ENCODE data around the gene RUNX2.

The RUNX2 gene

GRCh38 chr6:45614488-45615285 lies 286.6 kb downstream of the RUNX2 start:
- TF ChIP-seq, protein P1, sequence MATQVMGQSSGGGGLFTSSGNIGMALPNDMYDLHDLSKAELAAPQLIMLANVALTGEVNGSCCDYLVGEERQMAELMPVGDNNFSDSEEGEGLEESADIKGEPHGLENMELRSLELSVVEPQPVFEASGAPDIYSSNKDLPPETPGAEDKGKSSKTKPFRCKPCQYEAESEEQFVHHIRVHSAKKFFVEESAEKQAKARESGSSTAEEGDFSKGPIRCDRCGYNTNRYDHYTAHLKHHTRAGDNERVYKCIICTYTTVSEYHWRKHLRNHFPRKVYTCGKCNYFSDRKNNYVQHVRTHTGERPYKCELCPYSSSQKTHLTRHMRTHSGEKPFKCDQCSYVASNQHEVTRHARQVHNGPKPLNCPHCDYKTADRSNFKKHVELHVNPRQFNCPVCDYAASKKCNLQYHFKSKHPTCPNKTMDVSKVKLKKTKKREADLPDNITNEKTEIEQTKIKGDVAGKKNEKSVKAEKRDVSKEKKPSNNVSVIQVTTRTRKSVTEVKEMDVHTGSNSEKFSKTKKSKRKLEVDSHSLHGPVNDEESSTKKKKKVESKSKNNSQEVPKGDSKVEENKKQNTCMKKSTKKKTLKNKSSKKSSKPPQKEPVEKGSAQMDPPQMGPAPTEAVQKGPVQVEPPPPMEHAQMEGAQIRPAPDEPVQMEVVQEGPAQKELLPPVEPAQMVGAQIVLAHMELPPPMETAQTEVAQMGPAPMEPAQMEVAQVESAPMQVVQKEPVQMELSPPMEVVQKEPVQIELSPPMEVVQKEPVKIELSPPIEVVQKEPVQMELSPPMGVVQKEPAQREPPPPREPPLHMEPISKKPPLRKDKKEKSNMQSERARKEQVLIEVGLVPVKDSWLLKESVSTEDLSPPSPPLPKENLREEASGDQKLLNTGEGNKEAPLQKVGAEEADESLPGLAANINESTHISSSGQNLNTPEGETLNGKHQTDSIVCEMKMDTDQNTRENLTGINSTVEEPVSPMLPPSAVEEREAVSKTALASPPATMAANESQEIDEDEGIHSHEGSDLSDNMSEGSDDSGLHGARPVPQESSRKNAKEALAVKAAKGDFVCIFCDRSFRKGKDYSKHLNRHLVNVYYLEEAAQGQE (IDR thresholded peaks at IDR 0.05; ENCODE audit: low read depth) = no peak
- TF ChIP-seq TCF12 (IDR thresholded peaks at IDR 0.05; ENCODE audit: low read depth) = no peak
- no peak for TF ChIP-seq USF1 (IDR thresholded peaks at IDR 0.05)
- no peak for TF ChIP-seq YY1 (IDR thresholded peaks at IDR 0.05; ENCODE audit: low read depth)
- TF ChIP-seq CREB1 (IDR thresholded peaks at IDR 0.05; ENCODE audit: low read depth) = no peak
- TF ChIP-seq RAD21 (IDR thresholded peaks at IDR 0.05; ENCODE audit: low read depth) = no peak
- TF ChIP-seq NFIC (IDR thresholded peaks at IDR 0.05) = no peak
- no peak for TF ChIP-seq TAF1 (IDR thresholded peaks at IDR 0.05; ENCODE audit: low read depth)
- no peak for TF ChIP-seq EGR1 (IDR thresholded peaks at IDR 0.05)
- no peak for TF ChIP-seq CEBPB (IDR thresholded peaks at IDR 0.05)
- no peak for TF ChIP-seq MAX (IDR thresholded peaks at IDR 0.05)
- TF ChIP-seq FOXM1 (IDR thresholded peaks at IDR 0.05; ENCODE audit: borderline replicate concordance, low read depth) = no peak
- TF ChIP-seq EP300 (IDR thresholded peaks at IDR 0.05; ENCODE audit: borderline replicate concordance) = no peak
- TF ChIP-seq ZBTB7A (IDR thresholded peaks at IDR 0.05; ENCODE audit: low read depth) = no peak

DNA sequence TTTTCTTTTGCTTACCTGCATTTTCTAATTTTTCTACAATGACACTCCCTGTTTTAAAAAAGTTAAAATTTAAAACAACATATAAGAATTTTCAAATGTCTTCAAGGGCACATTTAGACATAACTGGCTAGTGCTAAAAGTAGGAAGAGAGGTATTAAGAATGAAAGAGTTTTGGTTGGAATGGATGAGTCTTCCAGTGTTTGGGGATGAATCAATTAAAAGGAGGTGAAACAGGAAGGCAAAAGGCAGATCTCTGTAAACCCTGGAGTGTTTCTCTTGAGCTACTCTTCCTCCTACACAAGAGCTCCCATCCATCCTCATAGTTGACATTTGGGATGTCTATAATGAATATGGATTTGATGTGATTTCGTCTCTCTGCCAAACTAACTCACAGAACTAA lies 288.1 kb downstream of the RUNX2 start:
- TF ChIP-seq MAX (IDR thresholded peaks at IDR 0.05) (no peak), TEAD4 (IDR thresholded peaks at IDR 0.05) (no peak), ZBTB7A (IDR thresholded peaks at IDR 0.05; ENCODE audit: low read depth) (no peak), TCF12 (IDR thresholded peaks at IDR 0.05; ENCODE audit: low read depth) (no peak), NFIC (IDR thresholded peaks at IDR 0.05) (no peak), TAF1 (IDR thresholded peaks at IDR 0.05; ENCODE audit: low read depth) (no peak), YY1 (IDR thresholded peaks at IDR 0.05; ENCODE audit: low read depth) (no peak), EGR1 (IDR thresholded peaks at IDR 0.05) (no peak), RAD21 (IDR thresholded peaks at IDR 0.05; ENCODE audit: low read depth) (no peak), EP300 (IDR thresholded peaks at IDR 0.05; ENCODE audit: borderline replicate concordance) (no peak), FOXM1 (IDR thresholded peaks at IDR 0.05; ENCODE audit: borderline replicate concordance, low read depth) (no peak), USF1 (IDR thresholded peaks at IDR 0.05) (no peak), CREB1 (IDR thresholded peaks at IDR 0.05; ENCODE audit: low read depth) (no peak), CEBPB (IDR thresholded peaks at IDR 0.05) (no peak)
- TF ChIP-seq, protein P1 (IDR thresholded peaks at IDR 0.05; ENCODE audit: low read depth) = no peak

GRCh38 chr6:45617441-45617840 lies 289.3 kb downstream of the RUNX2 start:
- TF ChIP-seq EGR1 (IDR thresholded peaks at IDR 0.05) = no peak
- TF ChIP-seq EP300 (IDR thresholded peaks at IDR 0.05; ENCODE audit: borderline replicate concordance) = no peak

DNA sequence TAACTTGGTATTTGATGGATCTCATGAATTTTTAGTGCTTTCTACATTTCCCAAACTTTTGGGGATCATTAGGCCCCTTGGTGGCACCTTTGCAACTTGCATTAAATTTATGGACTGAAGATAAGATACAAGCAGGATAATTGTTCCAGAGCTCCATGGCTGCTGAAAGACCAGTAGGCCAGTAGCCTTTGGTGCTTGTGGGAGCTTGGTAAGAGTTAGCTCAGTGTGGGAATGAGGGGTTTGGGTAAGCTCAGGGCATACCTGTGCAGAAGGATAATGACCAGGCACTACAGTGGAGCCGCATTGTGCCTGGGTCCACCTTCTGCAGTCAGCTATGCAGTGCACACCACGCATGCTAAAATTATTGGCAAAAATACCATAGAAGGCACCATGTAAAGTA lies 290.1 kb downstream of the RUNX2 start:
- TF ChIP-seq FOXM1 (IDR thresholded peaks at IDR 0.05; ENCODE audit: borderline replicate concordance, low read depth) (no peak), EGR1 (IDR thresholded peaks at IDR 0.05) (no peak), ZBTB7A (IDR thresholded peaks at IDR 0.05; ENCODE audit: low read depth) (no peak), CEBPB (IDR thresholded peaks at IDR 0.05) (no peak), USF1 (IDR thresholded peaks at IDR 0.05) (no peak), TEAD4 (IDR thresholded peaks at IDR 0.05) (no peak), CREB1 (IDR thresholded peaks at IDR 0.05; ENCODE audit: low read depth) (no peak), TAF1 (IDR thresholded peaks at IDR 0.05; ENCODE audit: low read depth) (no peak), YY1 (IDR thresholded peaks at IDR 0.05; ENCODE audit: low read depth) (no peak), MAX (IDR thresholded peaks at IDR 0.05) (no peak), RAD21 (IDR thresholded peaks at IDR 0.05; ENCODE audit: low read depth) (no peak), EP300 (IDR thresholded peaks at IDR 0.05; ENCODE audit: borderline replicate concordance) (no peak), NFIC (IDR thresholded peaks at IDR 0.05) (no peak)
- TF ChIP-seq, protein P1 (IDR thresholded peaks at IDR 0.05; ENCODE audit: low read depth) = no peak
